Stimulated activated CD4-positive, alpha-beta T cell treated with anti-CD3 and anti-CD28 coated beads, TNF-alpha, amount 100 ng/mL, for 24 hours (primary cell): ENCODE data around the gene KRTAP10-1.

Experiments
- DNase-seq, 3 experiments: peaks; one replicate each; pipeline ENCODE4 v3.0.0-alpha.2; 2020; ENCODE audit warnings: low read depth in 3 of 3

Gene KRTAP10-1

DNA sequence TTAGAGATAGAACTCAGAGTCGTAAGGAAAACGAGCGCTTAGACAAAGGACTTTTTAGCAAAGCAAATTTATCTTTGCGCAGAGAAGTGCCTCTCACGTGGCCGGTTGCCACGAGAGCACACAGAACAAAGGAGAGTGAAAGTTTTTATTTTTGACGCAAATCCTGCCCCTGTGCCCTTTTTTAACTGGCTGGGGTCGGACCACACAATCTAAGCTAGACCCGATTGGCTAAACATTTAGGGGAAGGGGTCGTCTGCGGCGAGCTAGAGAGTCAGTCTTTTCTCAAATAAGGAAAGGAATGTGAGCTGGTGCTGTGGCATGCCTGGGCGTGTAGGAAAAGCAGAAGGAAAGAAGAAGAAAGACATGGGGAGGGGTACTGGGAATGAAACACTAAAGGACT lies 8.9 kb upstream of the KRTAP10-1 start:
- no peak for DNase-seq

- no peak for DNase-seq
These were observed 8.4 kb upstream of the KRTAP10-1 start for GRCh38 chr21:44548381-44548780.

DNA sequence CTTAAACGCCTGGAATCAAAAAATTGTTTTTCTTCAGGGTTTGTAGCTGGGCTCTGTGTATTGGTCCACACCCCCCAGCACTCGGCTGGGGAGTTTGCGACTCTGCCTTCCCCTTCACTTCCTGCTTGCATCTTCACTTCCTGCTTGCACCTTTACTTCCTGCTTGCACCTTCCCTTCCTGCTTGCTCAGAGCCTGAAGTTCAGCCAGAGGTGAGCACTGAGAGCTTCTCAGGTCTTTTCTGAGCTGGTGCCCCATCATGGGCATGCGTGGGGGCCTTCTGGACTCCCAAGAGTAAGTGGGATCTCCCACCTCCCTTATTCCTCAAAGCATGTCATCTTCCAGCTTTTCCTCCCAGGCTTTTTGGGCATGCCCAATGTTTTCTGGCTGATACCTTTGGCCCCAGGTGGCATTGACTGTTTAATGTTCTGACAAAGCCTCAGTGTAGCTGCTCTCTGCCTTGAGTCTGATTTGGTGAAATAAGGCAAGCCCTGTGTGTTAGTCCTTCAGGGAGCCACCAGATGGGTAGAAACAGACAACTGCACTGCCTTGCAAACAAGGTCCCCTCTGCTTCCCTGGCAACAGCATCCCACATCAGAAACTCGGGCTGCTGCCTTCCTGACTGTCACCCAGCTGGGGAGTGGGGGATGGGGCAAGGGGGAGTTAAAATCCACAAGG lies 7.8 kb upstream of the KRTAP10-1 start:
- DNase-seq: peak in 1 of 3 experiments; percentile 6

GRCh38 chr21:44544566-44544965 lies 4.6 kb upstream of the KRTAP10-1 start:
- no peak for DNase-seq

GRCh38 chr21:44542716-44543115 lies 2.7 kb upstream of the KRTAP10-1 start:
- no peak for DNase-seq

DNA sequence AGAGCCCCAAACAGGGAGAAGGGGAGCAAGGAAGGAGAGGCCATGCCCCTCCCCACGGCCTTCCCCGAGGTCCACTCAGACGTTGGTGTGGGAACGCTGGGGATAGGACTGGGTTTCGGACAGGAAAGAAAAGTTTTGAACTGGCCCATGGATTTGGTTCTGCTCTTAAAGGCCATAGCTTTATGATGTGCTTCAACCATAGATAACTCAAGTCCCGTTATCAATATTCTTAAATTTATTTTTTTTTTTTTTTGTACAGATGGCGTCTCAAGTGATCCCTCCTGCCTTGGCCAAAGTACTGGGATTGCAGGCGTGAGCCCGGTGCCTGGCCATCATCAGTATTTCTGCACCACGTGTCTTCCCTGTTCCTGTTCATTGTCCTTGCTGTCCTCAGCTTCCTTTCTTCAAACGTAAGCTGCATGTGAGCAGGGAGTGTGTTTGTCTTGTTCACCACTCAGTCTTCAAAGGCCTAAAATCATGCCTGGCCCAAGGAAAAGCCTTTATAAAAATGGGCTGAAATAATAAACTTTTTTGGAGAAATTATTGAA lies 820 bp upstream of the KRTAP10-1 start:
- DNase-seq: no peak

DNA sequence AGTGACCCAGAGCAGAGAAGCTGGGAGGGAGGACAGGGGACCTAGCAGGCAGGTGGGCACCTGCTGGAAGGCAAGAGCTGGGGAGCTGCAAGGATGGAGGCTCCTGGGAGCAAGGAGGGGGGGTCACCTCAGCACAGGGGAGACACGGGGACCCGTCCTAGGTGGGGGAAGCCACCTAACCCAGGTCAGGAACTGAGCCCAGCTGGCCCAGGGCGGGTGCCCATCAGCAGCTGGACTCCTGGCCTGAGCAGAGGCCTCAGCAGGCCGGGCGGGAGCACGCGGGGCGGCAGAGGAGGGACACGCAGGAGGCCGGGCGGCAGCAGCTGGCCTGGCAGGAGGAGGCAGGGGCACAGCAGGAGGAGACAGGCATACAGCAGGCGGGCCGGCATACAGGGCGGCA lies 949 bp downstream of the KRTAP10-1 start:
- no peak for DNase-seq

DNA sequence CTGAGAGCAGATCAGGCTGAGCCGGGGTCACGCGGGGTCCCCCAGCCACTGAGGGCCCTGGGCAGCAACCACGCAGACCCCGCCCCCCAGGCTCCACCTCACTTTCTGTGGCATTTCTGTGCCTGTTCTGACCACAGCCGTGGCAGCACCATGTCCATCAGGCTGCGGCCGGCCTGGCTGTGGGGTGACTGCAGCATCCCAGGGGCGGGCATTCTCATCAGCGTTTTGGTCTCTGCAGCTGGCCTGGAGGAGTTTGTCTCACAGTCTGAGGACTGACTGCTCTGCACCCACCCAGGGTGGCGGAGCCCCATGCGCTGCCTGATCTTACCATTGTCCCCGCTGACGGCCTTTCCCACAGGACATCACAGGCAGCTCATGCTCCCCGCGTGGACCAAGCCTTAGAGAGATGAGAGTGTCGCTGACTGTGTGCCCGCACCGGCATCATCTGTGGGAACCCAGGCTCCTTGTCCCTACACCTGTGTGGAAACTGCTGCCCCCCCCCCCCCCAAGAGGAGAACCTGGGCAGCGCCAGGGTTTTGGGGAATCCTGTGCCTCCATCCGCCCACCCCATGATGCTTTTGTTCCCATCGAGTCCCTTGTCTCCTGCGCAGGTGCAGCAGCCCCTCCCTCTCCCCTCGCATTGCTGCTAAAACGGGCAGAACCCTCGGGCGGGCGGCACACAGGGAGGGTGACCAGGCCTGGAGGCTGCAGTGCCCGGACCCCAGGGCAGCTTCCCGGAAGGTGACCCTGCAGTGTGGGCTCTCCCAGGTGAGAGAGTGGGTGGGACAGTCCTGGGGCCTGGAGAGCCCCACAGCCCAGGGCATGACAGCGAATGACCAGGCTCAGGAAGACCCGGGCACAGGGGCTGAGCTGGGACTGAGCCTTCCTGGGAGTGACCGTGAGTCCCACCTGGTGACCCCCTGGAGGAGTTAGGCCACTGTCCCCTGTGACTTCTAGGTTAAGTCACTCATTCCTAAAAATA lies 1.8 kb downstream of the KRTAP10-1 start:
- DNase-seq: no peak

- no peak for DNase-seq
These were observed 4.0 kb downstream of the KRTAP10-1 start for GRCh38 chr21:44535963-44536362.

DNA sequence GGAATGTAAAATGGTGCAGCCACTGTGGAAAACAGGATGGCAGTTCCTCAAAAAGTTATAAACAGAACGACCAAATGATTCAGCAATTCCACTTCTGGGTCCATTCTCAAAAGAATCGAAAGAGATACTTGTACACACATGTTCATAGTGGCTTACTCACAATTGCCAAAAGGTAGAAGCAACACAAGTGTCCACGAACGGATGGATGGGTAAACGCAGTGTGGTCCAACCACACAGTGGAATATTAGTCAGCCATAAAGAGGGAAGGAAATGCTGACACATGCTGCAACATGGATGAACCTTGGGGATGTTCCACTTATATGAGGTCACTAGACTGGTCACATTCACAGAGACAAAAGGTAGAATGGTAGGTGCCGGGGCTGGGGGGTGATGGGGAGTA lies 5.3 kb downstream of the KRTAP10-1 start:
- DNase-seq: no peak

DNA sequence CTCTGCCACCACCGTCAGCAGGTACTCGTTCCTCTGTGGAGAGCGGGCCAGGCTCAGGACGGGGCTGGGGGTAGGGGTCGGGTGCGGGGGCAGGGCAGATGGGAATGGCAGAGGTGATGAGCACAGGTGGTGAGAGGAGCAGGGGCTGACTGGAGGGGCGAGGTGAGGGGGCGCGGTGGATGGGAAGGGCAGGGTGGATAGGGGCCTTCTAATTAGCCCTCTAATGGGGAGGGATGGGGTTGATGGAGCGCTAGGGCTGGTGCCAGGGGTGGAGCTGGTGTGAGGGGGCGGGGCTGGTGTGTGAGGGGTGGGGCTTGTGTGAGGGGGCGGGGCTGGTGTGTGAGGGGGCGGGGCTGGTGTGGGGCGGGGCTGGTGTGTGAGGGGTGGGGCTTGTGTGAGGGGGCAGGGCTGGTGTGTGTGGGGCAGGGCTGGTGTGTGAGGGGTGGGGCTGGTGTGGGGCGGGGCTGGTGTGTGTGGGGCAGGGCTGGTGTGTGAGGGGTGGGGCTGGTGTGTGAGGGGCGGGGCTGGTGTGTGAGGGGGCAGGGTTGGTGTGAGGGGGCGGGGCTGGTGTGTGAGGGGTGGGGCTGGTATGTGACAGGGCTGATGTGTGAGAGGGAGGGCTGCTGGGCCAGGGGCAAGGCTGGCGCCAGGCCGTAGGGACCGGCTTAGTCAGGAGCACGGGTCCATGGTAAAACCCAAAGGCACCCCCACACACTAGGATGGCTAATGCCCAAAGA lies 5.9 kb downstream of the KRTAP10-1 start:
- DNase-seq: no peak

GRCh38 chr21:44533121-44533890 lies 6.7 kb downstream of the KRTAP10-1 start:
- DNase-seq: no peak

GRCh38 chr21:44532712-44533111 lies 7.3 kb downstream of the KRTAP10-1 start:
- DNase-seq: no peak

DNA sequence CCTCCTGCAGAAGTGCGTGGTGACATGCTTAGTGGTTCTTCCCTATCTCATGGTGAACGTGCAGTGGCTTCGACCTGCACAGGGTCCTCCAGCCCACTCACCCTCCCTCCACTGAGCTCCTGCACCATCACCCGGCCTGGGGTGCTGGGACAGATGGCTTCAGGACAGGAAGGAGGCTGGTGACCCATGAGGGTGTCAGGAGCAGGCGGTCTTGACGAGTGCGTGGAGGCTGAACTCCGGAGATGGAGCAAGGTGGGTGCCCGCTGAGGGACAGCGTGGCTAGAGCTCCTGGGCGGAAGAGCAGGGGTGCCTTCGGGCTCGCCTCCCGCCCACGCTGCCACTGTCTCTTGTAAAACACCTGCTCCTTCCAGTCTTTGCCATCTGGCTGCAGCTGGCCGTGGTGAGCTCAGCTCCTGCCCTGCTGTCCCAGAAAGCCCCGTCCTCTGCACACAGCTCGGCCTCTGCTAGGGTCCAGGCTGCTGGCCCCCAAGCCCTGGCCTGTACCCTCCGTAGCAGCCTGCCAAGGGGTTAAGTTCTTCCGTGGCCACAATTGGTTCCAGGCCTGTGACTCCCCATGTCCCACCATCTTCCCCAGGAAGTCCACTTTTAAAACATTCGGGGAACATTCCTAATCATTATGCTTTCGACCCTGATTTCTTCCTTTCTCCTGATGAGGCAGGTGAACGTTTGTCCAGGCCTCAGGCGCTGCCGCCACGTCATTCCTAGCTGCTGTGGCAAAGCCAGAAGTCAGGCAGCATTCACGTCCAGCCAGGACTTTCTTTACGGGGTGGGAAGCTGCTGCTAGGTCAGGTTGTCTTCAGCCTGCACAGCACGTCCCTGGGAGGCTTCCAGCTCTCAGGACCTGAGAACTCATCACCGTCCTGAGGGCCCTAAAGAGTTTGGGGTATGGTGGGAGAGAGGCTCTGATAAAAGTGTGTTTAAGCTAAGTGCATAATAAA lies 8.1 kb downstream of the KRTAP10-1 start:
- no peak for DNase-seq

GRCh38 chr21:44530903-44531605 lies 8.9 kb downstream of the KRTAP10-1 start:
- DNase-seq: no peak

- DNase-seq: no peak
These were observed 9.6 kb downstream of the KRTAP10-1 start for GRCh38 chr21:44530221-44530902.

- no peak for DNase-seq
These were observed 10.4 kb downstream of the KRTAP10-1 start for GRCh38 chr21:44529503-44530125.

- no peak for DNase-seq
These were observed 11.0 kb downstream of the KRTAP10-1 start for GRCh38 chr21:44529011-44529421.
